ENCODE data around the gene MS4A2. TPM values are rescaled to one million over a fixed set of nuclear protein-coding genes. Genes with fewer than 3 reads are reported as not detected.

The MS4A2 gene
- total RNA-seq, 1 donor from 2014 or later: not detected

Other genes with a start within 250 kb of the MS4A2 start
- not detected in 2 replicates for gene CBLIF, start 243.2 kb upstream of the MS4A2 start, total RNA-seq
- gene TCN1, start 222.2 kb upstream of the MS4A2 start, total RNA-seq: not detected in 2 replicates
- gene OOSP3, start 209.9 kb upstream of the MS4A2 start, total RNA-seq: not detected in 2 replicates
- gene OOSP1, start 150.2 kb upstream of the MS4A2 start, total RNA-seq: not detected in 2 replicates
- gene OOSP4A, start 124.6 kb upstream of the MS4A2 start, total RNA-seq: not detected in 2 replicates
- not detected in 2 replicates for gene OOSP4B, start 71.5 kb upstream of the MS4A2 start, total RNA-seq
- gene OOSP2, start 48.3 kb upstream of the MS4A2 start, total RNA-seq: not detected in 2 replicates
- gene MS4A3, start 32.0 kb upstream of the MS4A2 start, total RNA-seq: not detected in 2 replicates
- gene MS4A6A, start 94.4 kb downstream of the MS4A2 start, total RNA-seq: not detected in 2 replicates
- not detected in 2 replicates for gene MS4A4E, start 154.5 kb downstream of the MS4A2 start, total RNA-seq
- gene MS4A4A, start 192.0 kb downstream of the MS4A2 start, total RNA-seq: not detected in 2 replicates
- gene MS4A6E, start 238.6 kb downstream of the MS4A2 start, total RNA-seq: not detected in 2 replicates

Data from myocyte (in vitro differentiated cells).